ENCODE data around the gene SEPTIN1. TPM values are rescaled to one million over a fixed set of nuclear protein-coding genes. Genes with fewer than 3 reads are reported as not detected.
A peak's percentile ranks its signal among the peaks of the same experiment; 100 is the strongest.
"Not testable (repeated sequence)": the region's sequence is repeated elsewhere in the genome, so short reads cannot be mapped to it uniquely, and the experiment has no call there.

The SEPTIN1 gene
- total RNA-seq, 2 donors from 2014 or later = 1.1 to 2.3 TPM

GRCh38 chr16:30340621-30341020 lies 41.7 kb downstream of the SEPTIN1 start:
- H3K36me3 ChIP-seq (ENCODE audit: control insufficient read depth, insufficient read depth, low read length) = no peaks in the 10 kb centered on the region
- no peak overlapping the region for H3K9ac ChIP-seq (ENCODE audit: extremely low read depth, low read length, poor library complexity, severe bottlenecking)
- Mint-ChIP-seq H3K27me3 (ENCODE audit: insufficient read depth) (no peaks in the 10 kb centered on the region), H3K4me1 (peaks cover 6% of the 10 kb centered on the region), H3K4me3 (no peak overlapping the region), H3K36me3 (ENCODE audit: low read depth) (peaks cover 2% of the 10 kb centered on the region), H3K9me3 (no peaks in the 10 kb centered on the region), H3K27ac (no peak overlapping the region)
- DNase-seq = no peak
- H3K4me3 ChIP-seq (ENCODE audit: low read length) = no peak overlapping the region
- no peaks in the 10 kb centered on the region for H3K9me3 ChIP-seq (ENCODE audit: control insufficient read depth, low read length)
- H3K27me3 ChIP-seq (ENCODE audit: control insufficient read depth, insufficient read depth, low read length, poor library complexity, severe bottlenecking) = no peaks in the 10 kb centered on the region
- H3K27ac ChIP-seq (ENCODE audit: low read depth, low read length) = no peak overlapping the region
- 94 to 98% methylated on average over 13 of the region's 13 CpGs for WGBS, 2 experiments (ENCODE audit: insufficient coverage in 1 of 2, insufficient read length in 1 of 2)
- H3K4me1 ChIP-seq (ENCODE audit: control insufficient read depth, insufficient read depth, low read length) = no peaks in the 10 kb centered on the region
- no peak for TF ChIP-seq CTCF (conservative IDR thresholded peaks at IDR 0.05)

- H3K27ac ChIP-seq (ENCODE audit: low read depth, low read length); H3K27ac Mint-ChIP-seq; H3K4me3 Mint-ChIP-seq; H3K9me3 Mint-ChIP-seq; DNase-seq; H3K27me3 Mint-ChIP-seq (ENCODE audit: insufficient read depth); H3K4me1 Mint-ChIP-seq; H3K9me3 ChIP-seq (ENCODE audit: control insufficient read depth, low read length); H3K4me3 ChIP-seq (ENCODE audit: low read length); H3K36me3 ChIP-seq (ENCODE audit: control insufficient read depth, insufficient read depth, low read length); H3K9ac ChIP-seq (ENCODE audit: extremely low read depth, low read length, poor library complexity, severe bottlenecking); H3K27me3 ChIP-seq (ENCODE audit: control insufficient read depth, insufficient read depth, low read length, poor library complexity, severe bottlenecking); H3K4me1 ChIP-seq (ENCODE audit: control insufficient read depth, insufficient read depth, low read length); H3K36me3 Mint-ChIP-seq (ENCODE audit: low read depth): not testable (repeated sequence)
- WGBS, 2 experiments (ENCODE audit: insufficient coverage in 1 of 2, insufficient read length in 1 of 2) = 90 to 100% methylated on average over 2 to 3 of the region's 5 CpGs
These were observed 43.6 kb downstream of the SEPTIN1 start for GRCh38 chr16:30338715-30339114.

- H3K36me3 ChIP-seq (ENCODE audit: control insufficient read depth, insufficient read depth, low read length); H3K27me3 ChIP-seq (ENCODE audit: control insufficient read depth, insufficient read depth, low read length, poor library complexity, severe bottlenecking); H3K27ac ChIP-seq (ENCODE audit: low read depth, low read length); H3K27me3 Mint-ChIP-seq (ENCODE audit: insufficient read depth); H3K9ac ChIP-seq (ENCODE audit: extremely low read depth, low read length, poor library complexity, severe bottlenecking); H3K4me3 ChIP-seq (ENCODE audit: low read length); H3K4me1 Mint-ChIP-seq; H3K9me3 Mint-ChIP-seq; DNase-seq; H3K9me3 ChIP-seq (ENCODE audit: control insufficient read depth, low read length); H3K4me3 Mint-ChIP-seq; H3K27ac Mint-ChIP-seq; H3K36me3 Mint-ChIP-seq (ENCODE audit: low read depth); H3K4me1 ChIP-seq (ENCODE audit: control insufficient read depth, insufficient read depth, low read length): not testable (repeated sequence)
- 91 to 94% methylated on average over 7 to 8 of the region's 10 CpGs for WGBS, 2 experiments (ENCODE audit: insufficient coverage in 1 of 2, insufficient read length in 1 of 2)
These were observed 44.4 kb downstream of the SEPTIN1 start for GRCh38 chr16:30337964-30338357.

- Mint-ChIP-seq H3K27me3 (ENCODE audit: insufficient read depth) (peaks cover 1% of the 10 kb centered on the region), H3K4me1 (peaks cover 11% of the 10 kb centered on the region)
These were observed 46.5 kb downstream of the SEPTIN1 start for GRCh38 chr16:30335598-30336474.

GRCh38 chr16:30335028-30335597 lies 47.2 kb downstream of the SEPTIN1 start:
- H3K36me3 ChIP-seq (ENCODE audit: control insufficient read depth, insufficient read depth, low read length); H3K27me3 ChIP-seq (ENCODE audit: control insufficient read depth, insufficient read depth, low read length, poor library complexity, severe bottlenecking); H3K27me3 Mint-ChIP-seq (ENCODE audit: insufficient read depth); H3K27ac Mint-ChIP-seq; H3K36me3 Mint-ChIP-seq (ENCODE audit: low read depth); H3K9me3 ChIP-seq (ENCODE audit: control insufficient read depth, low read length); H3K4me1 ChIP-seq (ENCODE audit: control insufficient read depth, insufficient read depth, low read length); H3K9me3 Mint-ChIP-seq; H3K4me3 ChIP-seq (ENCODE audit: low read length): not testable (repeated sequence)
- 0% methylated on average over 19 to 69 of the region's 70 CpGs for WGBS, 2 experiments (ENCODE audit: insufficient coverage in 1 of 2, insufficient read length in 1 of 2)
- H3K4me3 Mint-ChIP-seq = peak overlapping the region; percentile 87
- Histone ChIP-seq H3K27ac (ENCODE audit: low read depth, low read length) (peak overlapping the region; percentile 78), H3K9ac (ENCODE audit: extremely low read depth, low read length, poor library complexity, severe bottlenecking) (peak overlapping the region; percentile 47)
- peak; percentile 92 for DNase-seq
- H3K4me1 Mint-ChIP-seq = peaks cover 11% of the 10 kb centered on the region

More at GRCh38 chr16:30335598-30336474, 46.5 kb downstream of the SEPTIN1 start:
- H3K27me3 ChIP-seq (ENCODE audit: control insufficient read depth, insufficient read depth, low read length, poor library complexity, severe bottlenecking) = no peaks in the 10 kb centered on the region
- H3K9me3 Mint-ChIP-seq = no peaks in the 10 kb centered on the region
- H3K4me3 ChIP-seq (ENCODE audit: low read length) = peak overlapping the region; percentile 7
- no peak overlapping the region for H3K9ac ChIP-seq (ENCODE audit: extremely low read depth, low read length, poor library complexity, severe bottlenecking)
- no peak overlapping the region for H3K27ac ChIP-seq (ENCODE audit: low read depth, low read length)
- H3K9me3 ChIP-seq (ENCODE audit: control insufficient read depth, low read length) = no peaks in the 10 kb centered on the region
- TF ChIP-seq CTCF (conservative IDR thresholded peaks at IDR 0.05) = no peak
- no peaks in the 10 kb centered on the region for H3K4me1 ChIP-seq (ENCODE audit: control insufficient read depth, insufficient read depth, low read length)
- DNase-seq = peak; percentile 52
- WGBS, 2 experiments (ENCODE audit: insufficient coverage in 1 of 2, insufficient read length in 1 of 2) = 76 to 80% methylated on average over 14 to 17 of the region's 17 CpGs
- peaks cover 2% of the 10 kb centered on the region for H3K36me3 Mint-ChIP-seq (ENCODE audit: low read depth)
- H3K36me3 ChIP-seq (ENCODE audit: control insufficient read depth, insufficient read depth, low read length) = no peaks in the 10 kb centered on the region
- peak overlapping the region; percentile 87 for H3K4me3 Mint-ChIP-seq
- H3K27ac Mint-ChIP-seq = no peak overlapping the region
